ENCODE results near the gene MTTP. TPM values are rescaled to one million over a fixed set of nuclear protein-coding genes. Genes with fewer than 3 reads are reported as not detected.

Gene MTTP
- total and polyA plus RNA-seq, 2 donors = 0.72 to 0.95 TPM

GRCh38 chr4:99573735-99574368 is 772 bp upstream of the MTTP start:
- no peak for DNase-seq (ENCODE audit: extremely low spot score)
- Histone ChIP-seq H3K27ac (ENCODE audit: low read depth) (no peak overlapping the region), H3K36me3 (ENCODE audit: insufficient read depth) (no peaks in the 10 kb centered on the region), H3K4me3 (ENCODE audit: low read depth, low read length) (no peak overlapping the region), H3K4me1 (ENCODE audit: insufficient read depth) (no peaks in the 10 kb centered on the region)
- WGBS = 63% methylated on average over 1 of the region's 1 CpG

GRCh38 chr4:99578714-99579113 is 4.1 kb downstream of the MTTP start:
- Histone ChIP-seq H3K4me3 (ENCODE audit: low read depth, low read length) (no peak overlapping the region), H3K36me3 (ENCODE audit: insufficient read depth) (no peaks in the 10 kb centered on the region), H3K4me1 (ENCODE audit: insufficient read depth) (no peaks in the 10 kb centered on the region), H3K27ac (ENCODE audit: low read depth) (no peak overlapping the region)
- WGBS = 62% methylated on average over 2 of the region's 2 CpGs
- no peak for DNase-seq (ENCODE audit: extremely low spot score)

GRCh38 chr4:99585516-99585915 is 10.9 kb downstream of the MTTP start:
- DNase-seq (ENCODE audit: extremely low spot score) = no peak
- no peaks in the 10 kb centered on the region for H3K4me1 ChIP-seq (ENCODE audit: insufficient read depth)
- H3K36me3 ChIP-seq (ENCODE audit: insufficient read depth) = no peaks in the 10 kb centered on the region
- WGBS = 95% methylated on average over 1 of the region's 1 CpG
- H3K4me3 ChIP-seq (ENCODE audit: low read depth, low read length) = no peak overlapping the region
- no peak overlapping the region for H3K27ac ChIP-seq (ENCODE audit: low read depth)

- no peak for DNase-seq (ENCODE audit: extremely low spot score)
- WGBS = 53% methylated on average over 2 of the region's 2 CpGs
- no peaks in the 10 kb centered on the region for H3K36me3 ChIP-seq (ENCODE audit: insufficient read depth)
- H3K4me3 ChIP-seq (ENCODE audit: low read depth, low read length) = no peak overlapping the region
- no peaks in the 10 kb centered on the region for H3K4me1 ChIP-seq (ENCODE audit: insufficient read depth)
- H3K27ac ChIP-seq (ENCODE audit: low read depth) = no peak overlapping the region
Observed at GRCh38 chr4:99586322-99586721, 11.7 kb downstream of the MTTP start.

- 47% methylated on average over 1 of the region's 1 CpG for WGBS
- Histone ChIP-seq H3K27ac (ENCODE audit: low read depth) (no peak overlapping the region), H3K4me3 (ENCODE audit: low read depth, low read length) (no peak overlapping the region)
Observed at GRCh38 chr4:99586797-99587196, 12.2 kb downstream of the MTTP start.

GRCh38 chr4:99587309-99587708 is 12.7 kb downstream of the MTTP start:
- DNase-seq (ENCODE audit: extremely low spot score) = no peak
- Histone ChIP-seq H3K36me3 (ENCODE audit: insufficient read depth) (no peaks in the 10 kb centered on the region), H3K27ac (ENCODE audit: low read depth) (no peak overlapping the region), H3K4me1 (ENCODE audit: insufficient read depth) (no peaks in the 10 kb centered on the region), H3K4me3 (ENCODE audit: low read depth, low read length) (no peak overlapping the region)

More at GRCh38 chr4:99586797-99587196, 12.2 kb downstream of the MTTP start:
- H3K36me3 ChIP-seq (ENCODE audit: insufficient read depth) = no peaks in the 10 kb centered on the region
- no peaks in the 10 kb centered on the region for H3K4me1 ChIP-seq (ENCODE audit: insufficient read depth)
- DNase-seq (ENCODE audit: extremely low spot score) = no peak

GRCh38 chr4:99587803-99588202 is 13.2 kb downstream of the MTTP start:
- DNase-seq (ENCODE audit: extremely low spot score) = no peak
- 13% methylated on average over 1 of the region's 1 CpG for WGBS
- Histone ChIP-seq H3K36me3 (ENCODE audit: insufficient read depth) (no peaks in the 10 kb centered on the region), H3K4me3 (ENCODE audit: low read depth, low read length) (no peak overlapping the region), H3K27ac (ENCODE audit: low read depth) (no peak overlapping the region), H3K4me1 (ENCODE audit: insufficient read depth) (no peaks in the 10 kb centered on the region)

GRCh38 chr4:99591757-99592156 is 17.1 kb downstream of the MTTP start:
- 93% methylated on average over 3 of the region's 3 CpGs for WGBS
- DNase-seq (ENCODE audit: extremely low spot score) = no peak
- Histone ChIP-seq H3K27ac (ENCODE audit: low read depth) (no peak overlapping the region), H3K4me3 (ENCODE audit: low read depth, low read length) (no peak overlapping the region), H3K36me3 (ENCODE audit: insufficient read depth) (no peaks in the 10 kb centered on the region), H3K4me1 (ENCODE audit: insufficient read depth) (no peaks in the 10 kb centered on the region)

GRCh38 chr4:99593781-99594641 is 19.4 kb downstream of the MTTP start:
- no peaks in the 10 kb centered on the region for H3K36me3 ChIP-seq (ENCODE audit: insufficient read depth)
- no peak for DNase-seq (ENCODE audit: extremely low spot score)
- H3K4me1 ChIP-seq (ENCODE audit: insufficient read depth) = no peaks in the 10 kb centered on the region
- H3K4me3 ChIP-seq (ENCODE audit: low read depth, low read length) = no peak overlapping the region
- no peak overlapping the region for H3K27ac ChIP-seq (ENCODE audit: low read depth)
- WGBS = 62% methylated on average over 4 of the region's 4 CpGs

GRCh38 chr4:99594818-99595217 is 20.2 kb downstream of the MTTP start:
- Histone ChIP-seq H3K4me3 (ENCODE audit: low read depth, low read length) (no peak overlapping the region), H3K4me1 (ENCODE audit: insufficient read depth) (no peaks in the 10 kb centered on the region), H3K36me3 (ENCODE audit: insufficient read depth) (no peaks in the 10 kb centered on the region), H3K27ac (ENCODE audit: low read depth) (no peak overlapping the region)
- no peak for DNase-seq (ENCODE audit: extremely low spot score)
- WGBS = 91% methylated on average over 2 of the region's 2 CpGs

GRCh38 chr4:99606716-99607115 is 32.1 kb downstream of the MTTP start:
- 91% methylated on average over 2 of the region's 2 CpGs for WGBS
- no peak overlapping the region for H3K4me3 ChIP-seq (ENCODE audit: low read depth, low read length)
- H3K4me1 ChIP-seq (ENCODE audit: insufficient read depth) = no peaks in the 10 kb centered on the region
- DNase-seq (ENCODE audit: extremely low spot score) = no peak
- H3K27ac ChIP-seq (ENCODE audit: low read depth) = no peak overlapping the region
- H3K36me3 ChIP-seq (ENCODE audit: insufficient read depth) = no peaks in the 10 kb centered on the region

- no peak overlapping the region for H3K27ac ChIP-seq (ENCODE audit: low read depth)
- no peaks in the 10 kb centered on the region for H3K4me1 ChIP-seq (ENCODE audit: insufficient read depth)
- 94% methylated on average over 5 of the region's 5 CpGs for WGBS
- DNase-seq (ENCODE audit: extremely low spot score) = no peak
- no peak overlapping the region for H3K4me3 ChIP-seq (ENCODE audit: low read depth, low read length)
- H3K36me3 ChIP-seq (ENCODE audit: insufficient read depth) = no peaks in the 10 kb centered on the region
Observed at GRCh38 chr4:99608417-99608816, 33.8 kb downstream of the MTTP start.

- DNase-seq (ENCODE audit: extremely low spot score) = no peak
- no peak overlapping the region for H3K27ac ChIP-seq (ENCODE audit: low read depth)
- H3K4me3 ChIP-seq (ENCODE audit: low read depth, low read length) = no peak overlapping the region
- 77% methylated on average over 5 of the region's 5 CpGs for WGBS
- no peaks in the 10 kb centered on the region for H3K36me3 ChIP-seq (ENCODE audit: insufficient read depth)
- no peaks in the 10 kb centered on the region for H3K4me1 ChIP-seq (ENCODE audit: insufficient read depth)
Observed at GRCh38 chr4:99610605-99611175, 36.1 kb downstream of the MTTP start.

- Histone ChIP-seq H3K36me3 (ENCODE audit: insufficient read depth) (no peaks in the 10 kb centered on the region), H3K4me1 (ENCODE audit: insufficient read depth) (no peaks in the 10 kb centered on the region), H3K27ac (ENCODE audit: low read depth) (no peak overlapping the region), H3K4me3 (ENCODE audit: low read depth, low read length) (no peak overlapping the region)
- whole genome bisulfite sequencing = 83% methylated on average over 3 of the region's 3 CpGs
- no peak for DNase-seq (ENCODE audit: extremely low spot score)
Observed at GRCh38 chr4:99612281-99612680, 37.7 kb downstream of the MTTP start.
